ENCODE data around the gene MCF2L.
"Not testable (repeated sequence)": the region's sequence is repeated elsewhere in the genome, so short reads cannot be mapped to it uniquely, and the experiment has no call there.

The MCF2L gene

DNA sequence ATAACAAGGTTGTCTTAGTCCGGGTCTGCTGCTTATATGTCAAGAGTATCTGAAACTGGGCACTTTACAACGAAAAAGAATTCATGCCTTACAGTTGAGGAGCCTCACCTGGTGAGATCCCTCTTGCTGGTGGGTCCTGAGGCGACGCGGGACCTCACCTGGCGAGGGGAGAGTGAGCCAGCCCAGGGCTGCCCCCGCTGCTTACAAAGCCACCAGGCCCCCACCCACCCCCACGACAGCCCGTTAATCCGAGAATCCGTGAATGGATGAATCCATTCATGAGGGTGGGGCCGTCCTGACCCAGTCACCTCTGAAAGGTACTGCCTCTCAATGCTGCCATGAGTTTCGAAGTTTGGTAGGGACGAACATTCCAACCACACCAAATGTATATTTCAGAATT is 82.6 kb downstream of the MCF2L start:
- no peak for DNase-seq

DNA sequence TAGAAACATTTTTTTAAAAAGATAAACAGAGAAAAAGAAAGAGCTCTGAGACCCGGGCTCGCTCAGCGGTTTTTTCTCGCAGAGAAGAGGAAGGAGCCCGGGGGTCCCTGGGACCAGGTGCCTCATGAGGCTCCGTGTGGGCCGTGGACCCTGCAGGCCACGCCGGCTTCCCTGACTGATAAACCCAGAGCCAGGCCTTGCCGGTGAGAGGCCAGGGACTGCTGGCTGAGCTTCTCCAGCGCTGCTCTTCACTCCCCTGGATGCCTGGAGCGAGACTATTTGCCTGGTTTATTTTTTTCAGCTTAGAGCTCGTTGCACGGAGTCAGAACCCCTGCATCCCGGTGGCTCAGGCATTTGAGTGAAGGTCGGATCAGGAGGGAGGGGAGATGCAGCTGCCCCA is 83.2 kb downstream of the MCF2L start:
- no peak for DNase-seq

DNA sequence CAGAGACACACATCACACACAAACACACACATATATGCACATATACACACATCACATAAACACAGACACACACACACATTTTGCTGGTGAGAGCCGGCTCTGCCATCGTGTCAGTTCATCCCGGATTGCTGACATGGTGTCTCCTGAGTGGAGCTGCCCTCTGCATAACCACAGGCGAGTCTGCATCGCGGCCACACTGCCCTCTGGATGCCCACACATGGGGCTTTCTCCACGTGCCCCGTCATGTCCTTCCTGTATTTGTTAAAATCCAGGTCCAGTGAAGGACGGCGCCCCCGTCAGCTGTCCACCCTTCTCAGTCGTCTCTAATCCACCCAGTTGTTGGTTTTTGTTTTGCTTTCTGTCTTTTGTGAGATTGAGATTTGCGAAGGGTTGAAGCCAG is 84.0 kb downstream of the MCF2L start:
- no peak for DNase-seq

DNA sequence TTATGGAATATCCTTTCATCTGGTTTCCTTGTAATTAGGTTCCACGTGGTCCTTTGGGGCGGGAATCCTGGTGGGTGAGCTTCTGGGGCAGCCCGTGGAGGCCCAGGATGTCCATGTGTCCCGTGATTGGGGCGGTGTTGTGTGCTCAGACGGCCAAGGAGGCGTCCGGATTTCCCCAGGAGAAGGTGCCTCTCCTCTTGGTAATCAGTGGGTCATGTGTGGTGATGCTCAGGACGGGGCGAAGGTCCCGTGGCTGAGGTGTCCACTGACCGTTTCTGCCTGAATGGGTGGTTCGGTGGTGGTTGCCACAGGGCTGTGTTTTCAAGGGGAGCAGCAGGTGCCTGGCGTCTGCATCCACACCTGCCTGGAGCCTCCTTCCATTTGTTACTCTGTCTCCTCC is 84.4 kb downstream of the MCF2L start:
- no peak for DNase-seq

DNA sequence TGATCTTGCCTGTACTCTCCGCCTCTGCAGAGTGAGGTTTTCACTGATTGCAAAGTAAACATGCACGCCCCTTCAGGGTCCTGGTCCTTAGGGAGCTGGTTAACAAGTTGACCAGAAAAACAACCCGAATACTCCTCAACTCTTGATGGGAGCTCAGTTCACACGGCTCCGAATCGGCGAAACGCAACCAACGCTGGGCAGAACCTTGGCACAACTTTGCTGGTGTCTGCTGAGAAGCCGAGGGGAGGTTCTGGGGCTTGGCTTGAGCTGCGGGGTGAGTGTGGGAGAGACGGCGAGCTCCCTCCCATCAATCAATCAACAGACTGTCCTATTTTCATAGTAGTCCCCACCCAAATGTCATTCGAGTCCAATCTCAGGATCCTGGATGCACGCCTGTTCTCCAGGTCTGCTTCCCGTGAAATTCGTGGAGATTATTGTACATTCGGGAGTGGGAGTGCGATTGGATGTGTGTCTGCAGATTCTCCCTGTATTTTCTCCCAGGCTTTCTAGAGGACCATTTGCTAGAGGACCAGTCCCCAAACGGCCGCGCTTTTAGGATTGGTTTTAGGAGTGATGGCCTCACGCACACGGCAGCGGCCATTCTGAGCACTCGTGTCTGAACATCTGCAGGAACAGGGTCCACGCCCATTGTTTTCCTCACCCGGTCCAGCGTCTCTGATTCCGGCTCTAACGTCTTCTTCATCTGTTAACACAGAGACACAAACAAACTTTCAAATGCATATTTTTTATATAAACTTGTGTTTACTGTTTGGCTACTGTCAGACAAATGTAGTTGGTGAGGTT is 85.0 kb downstream of the MCF2L start:
- no peak for DNase-seq

DNA sequence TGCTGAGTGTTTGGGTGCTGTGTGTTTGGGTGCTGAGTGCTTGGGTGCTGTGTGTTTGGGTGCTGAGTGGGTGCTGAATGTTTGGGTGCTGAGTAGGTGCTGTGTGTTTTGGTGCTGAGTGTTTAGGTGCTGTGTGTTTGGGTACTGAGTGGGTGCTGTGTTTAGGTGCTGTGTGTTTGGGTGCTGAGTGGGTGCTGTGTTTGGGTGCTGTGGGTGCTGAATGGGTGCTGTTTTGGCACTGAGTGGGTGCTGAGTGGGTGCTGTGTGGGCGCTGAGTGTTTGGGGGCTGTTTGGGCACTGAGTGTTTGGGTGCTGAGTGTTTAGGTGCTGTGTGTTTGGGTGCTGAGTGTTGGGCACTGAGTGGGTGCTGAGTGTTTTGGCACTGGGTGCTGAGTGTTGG is 88.1 kb downstream of the MCF2L start:
- no peak for DNase-seq

DNA sequence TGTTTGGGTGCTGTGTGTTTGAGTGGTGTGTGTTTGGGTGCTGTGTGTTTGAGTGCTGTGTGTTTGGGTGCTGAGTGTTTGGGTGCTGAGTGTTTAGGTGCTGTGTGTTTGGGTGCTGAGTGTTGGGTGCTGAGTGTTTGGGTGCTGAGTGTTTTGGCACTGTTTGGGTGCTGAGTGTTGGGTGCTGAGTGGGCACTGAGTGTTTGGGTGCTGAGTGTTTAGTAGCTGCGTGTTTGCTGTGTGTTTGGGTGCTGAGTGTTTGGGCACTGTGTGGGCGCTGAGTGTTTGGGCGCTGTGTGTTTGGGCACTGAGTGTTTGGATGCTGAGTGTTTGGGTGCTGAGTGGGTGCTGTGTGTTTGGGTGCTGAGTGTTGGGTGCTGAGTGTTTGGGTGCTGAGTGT is 88.5 kb downstream of the MCF2L start:
- DNase-seq = not testable (repeated sequence)

DNA sequence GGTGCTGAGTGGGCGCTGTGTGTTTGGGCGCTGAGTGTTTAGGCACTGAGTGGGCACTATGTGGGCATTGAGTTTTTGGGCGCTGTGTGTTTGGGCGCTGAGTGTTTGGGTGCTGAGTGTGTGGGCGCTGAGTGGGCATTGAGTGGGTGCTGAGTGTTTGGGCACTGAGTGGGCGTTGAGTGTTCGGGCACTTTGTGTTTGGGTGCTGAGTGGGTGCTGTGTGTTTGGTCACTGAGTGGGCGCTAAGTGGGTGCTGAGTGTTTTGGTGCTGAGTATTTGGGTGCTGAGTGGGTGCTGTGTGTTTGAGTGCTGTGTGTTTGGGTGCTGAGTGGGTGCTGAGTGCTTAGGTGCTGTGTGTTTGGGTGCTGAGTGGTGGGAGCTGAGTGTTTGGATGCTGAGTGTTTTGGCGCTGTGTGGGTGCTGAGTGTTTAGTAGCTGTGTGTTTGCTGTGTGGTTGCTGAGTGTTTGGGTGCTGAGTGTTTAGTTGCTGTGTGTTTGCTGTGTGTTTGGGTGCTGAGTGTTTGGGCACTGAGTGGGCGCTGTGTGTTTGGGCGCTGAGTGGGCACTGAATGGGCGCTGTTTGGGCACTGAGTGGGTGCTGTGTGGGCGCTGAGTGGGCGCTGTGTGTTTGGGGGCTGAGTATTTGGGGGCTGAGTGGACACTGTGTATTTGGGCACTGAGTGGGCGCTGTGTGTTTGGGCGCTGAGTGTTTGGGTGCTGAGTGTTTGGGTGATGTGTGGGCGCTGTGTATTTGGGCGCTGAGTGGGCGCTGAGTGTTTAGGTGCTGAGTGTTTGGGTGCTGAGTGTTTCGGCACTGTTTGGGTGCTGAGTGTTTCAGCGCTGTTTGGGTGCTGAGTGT is 89.3 kb downstream of the MCF2L start:
- DNase-seq = no peak

DNA sequence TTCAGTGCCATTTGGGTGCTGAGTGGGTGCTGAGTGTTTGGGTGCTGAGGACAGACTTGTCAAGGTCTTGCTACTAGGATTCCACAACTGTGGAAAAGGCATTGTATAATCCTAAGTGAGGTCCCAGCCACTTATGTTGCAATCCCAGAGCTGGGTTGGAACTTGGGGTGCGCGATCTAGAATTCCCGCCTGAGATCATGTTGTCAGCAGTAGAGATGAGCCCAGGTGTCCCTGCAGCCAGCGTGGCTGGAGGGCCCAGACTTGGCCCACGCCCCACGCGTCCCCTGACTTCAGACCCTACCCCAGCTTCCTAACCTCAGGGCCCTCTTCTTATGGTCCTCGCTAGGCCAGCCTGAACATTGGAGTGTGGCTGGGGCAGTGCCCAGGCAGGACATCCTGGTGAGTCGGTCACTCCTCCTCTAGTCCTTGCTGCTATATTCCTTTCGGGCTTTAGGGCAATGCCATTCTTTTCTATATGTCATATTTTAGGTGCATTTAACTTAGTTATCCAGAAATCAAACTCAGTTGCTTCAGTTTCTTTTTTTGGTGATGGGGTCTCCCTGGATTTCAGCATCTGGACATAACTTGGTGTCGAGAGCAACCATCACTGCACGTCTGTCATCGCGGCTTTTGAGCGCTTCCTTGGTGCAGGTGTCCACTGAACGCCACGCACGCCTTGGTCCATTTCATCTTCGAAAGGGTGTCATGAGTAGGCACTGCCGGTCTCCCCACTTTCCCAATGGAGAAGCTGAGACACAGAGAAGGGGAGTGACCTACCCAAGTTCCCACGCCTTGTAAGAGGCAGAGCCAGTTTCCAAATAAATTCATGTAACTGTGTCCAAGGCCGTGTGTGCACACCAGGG is 90.2 kb downstream of the MCF2L start:
- DNase-seq = no peak

DNA sequence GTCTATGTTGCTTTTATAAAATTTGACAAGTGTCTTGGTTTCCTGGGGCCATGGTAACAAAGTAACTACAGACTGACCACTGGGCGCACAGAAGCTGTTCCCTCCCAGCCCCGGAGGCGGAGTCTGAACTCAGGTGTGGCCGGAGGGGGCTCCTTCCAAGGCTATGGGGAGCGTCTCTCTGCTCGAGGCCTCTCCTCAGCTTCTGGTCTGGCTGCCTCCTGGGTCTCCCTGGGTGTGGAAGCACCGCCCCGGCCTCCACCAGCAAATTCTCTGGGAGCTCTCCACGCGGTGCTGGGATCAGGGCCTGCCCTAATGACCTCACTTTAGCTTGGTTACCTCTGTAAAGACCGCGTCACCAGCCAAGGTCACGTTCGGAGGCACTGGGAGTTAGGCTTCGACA is 90.9 kb downstream of the MCF2L start:
- DNase-seq = no peak

DNA sequence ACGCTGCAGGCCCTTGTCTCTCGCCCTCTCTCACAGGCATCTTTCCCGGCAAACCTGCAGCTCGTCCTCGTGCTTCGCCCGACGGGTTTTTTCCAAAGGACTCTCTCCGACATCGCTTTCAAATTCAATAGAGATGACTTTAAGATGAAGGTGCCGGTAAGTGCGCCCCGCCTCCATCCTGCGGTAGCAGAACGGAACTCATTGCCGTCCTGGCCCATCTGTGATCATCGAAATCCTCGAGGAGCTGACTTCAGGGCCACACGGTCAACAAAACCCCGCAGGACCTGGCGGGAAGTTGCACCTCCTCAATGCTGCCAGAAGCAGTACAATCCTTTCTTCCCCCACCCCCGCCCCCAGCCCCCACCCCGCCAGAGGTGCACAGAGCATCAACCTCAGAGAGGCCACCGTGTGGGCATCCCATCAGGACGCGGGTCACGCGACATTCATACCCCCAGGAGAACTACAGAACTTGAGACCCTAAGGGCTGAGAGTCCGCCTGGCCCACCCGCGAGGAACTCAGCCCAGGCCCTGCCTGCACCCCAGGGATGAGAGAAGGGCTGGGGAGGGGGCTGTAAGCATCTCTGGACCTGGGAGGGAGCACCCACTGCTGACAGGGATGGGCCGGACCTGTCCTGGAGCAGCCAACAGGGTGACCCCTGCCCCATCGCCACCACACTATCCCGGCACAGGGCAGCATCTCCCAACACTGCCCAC is 91.7 kb downstream of the MCF2L start:
- no peak for DNase-seq

DNA sequence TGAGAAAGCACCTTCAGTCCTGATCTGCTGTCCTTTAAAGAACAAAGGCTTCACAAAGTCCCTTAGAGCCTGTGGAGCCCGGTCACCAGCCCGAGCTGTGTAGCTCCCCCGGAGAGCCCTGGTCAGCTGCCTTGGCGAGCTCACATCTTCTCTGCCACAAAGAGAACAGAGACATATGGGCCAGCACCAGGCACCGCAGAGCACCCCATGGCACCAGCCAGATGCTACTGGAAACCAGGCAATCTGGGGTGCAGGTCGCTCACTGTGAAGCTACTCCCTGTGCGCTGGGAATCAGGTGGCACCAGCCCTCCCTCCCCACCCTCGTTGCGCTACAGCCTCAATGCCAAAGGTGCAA is 92.2 kb downstream of the MCF2L start:
- DNase-seq = no peak

DNA sequence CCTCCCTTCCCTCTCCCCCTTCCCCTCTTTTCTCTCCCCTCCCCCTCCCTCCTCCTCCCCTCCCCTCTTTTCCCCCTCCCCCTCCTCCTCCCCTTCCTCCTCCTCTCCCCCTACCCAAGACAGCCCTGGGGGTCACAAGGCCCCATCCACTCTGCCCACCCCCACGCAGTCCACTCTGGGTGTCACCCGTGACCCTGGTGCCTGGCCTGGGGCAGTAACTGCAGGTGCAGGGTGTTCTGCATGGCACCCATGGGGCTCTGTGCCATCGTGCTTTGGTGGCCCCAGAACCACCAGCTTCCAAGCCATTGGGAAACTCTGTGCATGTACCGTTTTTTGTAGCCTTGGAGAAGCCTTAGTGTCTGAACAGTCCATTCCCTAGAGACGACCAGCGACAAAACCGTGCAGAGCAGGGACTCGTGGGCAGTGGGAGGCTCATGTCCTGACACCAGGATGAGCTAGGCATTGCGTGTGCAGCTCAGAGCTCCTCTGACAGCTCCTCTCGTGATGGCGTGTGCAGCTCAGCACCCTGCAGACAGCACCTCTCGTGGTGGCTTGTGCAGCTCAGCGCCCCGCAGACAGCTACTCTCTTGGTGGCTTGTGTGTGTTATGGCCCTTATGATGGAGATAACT is 92.9 kb downstream of the MCF2L start:
- DNase-seq = no peak

DNA sequence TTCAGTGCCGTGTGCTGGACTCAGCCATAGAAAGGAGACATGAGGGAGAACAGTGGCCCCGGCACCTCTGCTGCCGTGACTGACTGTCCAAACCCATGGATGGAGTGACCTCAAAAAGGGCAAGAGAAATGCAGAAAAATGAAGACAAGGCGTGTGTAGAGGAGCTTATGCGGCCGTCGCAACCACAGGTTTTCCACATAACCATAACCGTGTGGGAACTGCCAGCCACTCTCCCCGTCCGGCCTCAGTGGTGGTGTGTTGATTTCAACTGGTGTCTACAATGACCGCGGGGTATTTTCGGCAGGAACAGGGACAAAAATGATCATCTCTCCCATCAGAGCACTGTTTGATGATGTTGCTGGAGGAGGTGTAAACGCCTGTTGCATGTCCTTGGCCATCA is 93.7 kb downstream of the MCF2L start:
- no peak for DNase-seq

DNA sequence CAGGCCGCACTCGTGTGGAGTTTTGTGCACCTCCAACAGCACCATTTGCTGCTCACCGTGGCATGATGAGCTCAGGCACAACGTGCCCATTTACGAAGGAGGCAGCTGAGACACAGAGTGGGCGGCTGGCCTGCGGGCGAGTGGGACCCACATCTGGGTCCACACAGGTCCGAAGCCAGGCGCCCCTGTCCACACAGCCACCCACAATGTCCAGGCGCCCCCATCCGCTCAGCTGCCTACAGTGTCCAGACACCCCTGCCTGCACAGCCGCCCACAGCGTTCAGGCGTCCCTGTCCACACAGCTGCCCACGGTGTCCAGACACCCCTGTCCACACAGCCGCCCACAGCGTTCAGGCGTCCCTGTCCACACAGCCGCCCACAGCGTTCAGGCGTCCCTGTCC is 94.1 kb downstream of the MCF2L start:
- DNase-seq = no peak

DNA sequence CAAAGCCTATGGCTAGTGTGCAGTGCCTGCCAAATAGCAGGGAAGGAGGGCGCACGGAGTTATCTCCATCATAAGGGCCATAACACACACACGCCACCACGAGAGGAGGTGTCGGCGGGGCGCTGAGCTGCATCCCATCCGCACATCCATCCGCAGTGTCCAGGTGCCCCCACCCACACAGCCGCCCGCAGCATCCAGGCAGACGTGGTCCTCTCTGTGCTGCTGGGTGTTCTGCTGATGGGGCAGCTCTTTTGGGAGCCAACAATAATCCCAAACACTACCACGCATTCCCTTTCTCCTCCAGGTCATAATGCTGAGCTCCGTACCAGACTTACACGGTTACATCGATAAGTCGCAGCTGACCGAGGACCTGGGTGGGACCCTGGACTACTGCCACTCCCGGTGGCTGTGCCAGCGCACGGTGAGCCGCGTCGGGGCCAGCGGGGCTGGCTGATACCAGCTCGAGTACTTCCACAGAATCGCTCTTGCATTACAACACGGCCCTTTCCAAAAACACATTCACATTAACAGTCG is 95.1 kb downstream of the MCF2L start:
- no peak for DNase-seq

DNA sequence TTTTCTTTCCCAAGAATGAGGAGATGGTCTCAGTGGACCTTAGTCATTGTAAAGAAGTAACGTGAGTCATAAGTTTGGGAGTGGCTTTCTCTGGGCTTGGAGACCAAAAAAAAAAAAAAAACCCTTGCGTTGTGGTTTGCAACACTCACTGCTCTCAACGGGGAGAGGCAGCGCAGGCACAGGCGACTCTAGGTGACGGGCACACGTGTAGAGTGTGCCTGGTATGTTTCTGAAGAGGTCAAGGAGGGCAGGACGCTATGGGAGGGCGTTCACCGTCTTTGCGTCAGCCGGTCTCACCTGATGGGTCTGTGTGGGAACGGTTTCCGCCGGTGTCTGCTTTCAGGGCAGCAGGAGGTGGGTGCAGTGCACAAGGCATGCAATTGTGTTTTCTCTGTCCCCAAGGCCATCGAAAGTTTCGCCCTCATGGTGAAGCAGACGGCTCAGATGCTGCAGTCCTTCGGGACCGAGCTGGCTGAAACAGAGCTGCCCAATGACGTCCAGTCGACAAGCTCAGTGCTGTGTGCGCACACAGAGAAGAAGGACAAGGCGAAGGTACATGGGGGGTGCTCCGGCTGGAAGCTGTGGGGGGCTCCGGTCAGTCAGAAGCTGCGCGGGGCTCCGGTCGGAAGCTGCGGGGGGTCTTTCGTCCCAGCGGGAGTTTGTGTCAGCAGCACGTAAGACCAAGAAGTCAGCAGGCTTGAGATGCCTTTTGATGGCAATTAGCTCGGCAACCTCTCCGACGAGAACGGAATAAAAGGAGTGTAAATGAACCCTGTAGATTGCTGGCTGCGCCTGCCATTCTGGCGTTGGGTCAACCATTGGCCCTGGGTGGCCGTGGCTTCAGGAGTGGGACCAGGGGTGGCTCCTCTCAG is 95.8 kb downstream of the MCF2L start:
- no peak for DNase-seq

DNA sequence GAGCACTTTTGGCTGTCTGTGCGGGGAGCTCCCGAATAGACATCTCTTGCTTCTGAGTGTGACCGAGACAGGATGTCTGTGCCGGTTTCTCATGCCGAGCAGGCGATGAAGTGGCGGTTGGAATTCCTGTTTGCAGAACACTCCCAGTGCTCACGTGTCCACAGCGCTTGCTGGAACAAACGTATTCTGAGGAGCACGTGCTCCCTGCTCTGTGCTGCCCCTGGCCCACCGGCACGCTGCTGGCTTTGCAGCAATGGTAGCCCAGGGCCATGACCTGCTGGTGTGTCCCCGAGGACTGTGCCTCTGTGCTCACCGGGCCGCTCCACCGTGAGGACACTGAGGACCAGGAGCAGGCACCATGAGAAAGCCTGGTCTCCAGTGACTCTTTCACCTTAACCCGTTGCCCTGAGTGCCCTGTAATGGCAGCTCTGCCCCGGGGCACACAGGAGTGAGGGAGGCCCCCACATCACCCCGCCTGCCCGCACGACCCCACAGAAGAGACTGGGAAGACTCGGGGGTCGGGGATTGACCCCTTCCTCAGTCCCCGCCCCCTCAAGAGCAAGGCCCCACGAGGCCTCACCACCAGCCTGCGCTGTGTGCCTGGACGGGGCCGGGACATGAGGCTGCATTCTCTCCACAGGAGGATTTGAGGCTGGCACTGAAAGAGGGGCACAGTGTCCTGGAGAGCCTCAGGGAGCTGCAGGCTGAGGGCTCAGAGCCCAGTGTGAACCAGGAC is 96.6 kb downstream of the MCF2L start:
- no peak for DNase-seq

DNA sequence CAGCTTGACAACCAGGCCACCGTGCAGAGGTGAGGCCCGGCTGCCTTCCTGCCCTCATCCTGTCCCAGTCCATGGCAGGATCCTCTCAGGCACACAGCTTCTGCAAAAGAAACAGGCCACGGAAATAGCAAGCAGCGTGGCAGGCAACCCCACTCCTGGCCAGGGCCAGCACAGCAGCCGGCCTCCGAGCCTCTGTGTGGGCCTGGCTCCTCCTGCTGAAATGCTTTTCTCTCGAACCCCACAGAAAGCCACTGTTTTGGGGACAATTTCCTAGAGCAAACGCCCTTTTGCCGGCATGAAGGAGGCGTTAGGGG is 97.1 kb downstream of the MCF2L start:
- no peak for DNase-seq

DNA sequence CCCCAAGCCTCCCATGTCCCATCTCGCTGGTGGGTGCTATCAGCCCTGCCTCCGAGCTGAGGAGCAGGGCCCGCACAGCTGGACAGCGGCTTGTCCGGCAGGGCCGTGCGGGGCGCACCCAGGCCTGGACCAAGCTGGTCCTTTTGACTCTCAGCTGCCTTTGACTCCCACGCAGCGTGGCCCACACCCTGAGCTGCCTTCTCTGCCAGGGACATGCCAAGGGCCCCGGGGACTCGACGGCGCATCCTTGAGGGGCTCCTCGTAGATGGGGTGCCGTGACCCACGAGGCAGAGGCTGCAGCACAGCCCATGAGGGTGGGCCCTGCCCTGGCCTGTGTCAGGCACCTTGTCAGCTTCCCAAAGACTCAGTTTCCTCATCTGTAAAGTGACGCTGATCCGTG is 97.7 kb downstream of the MCF2L start:
- DNase-seq = no peak
